ENCODE results near the gene PRMT3.

DNA sequence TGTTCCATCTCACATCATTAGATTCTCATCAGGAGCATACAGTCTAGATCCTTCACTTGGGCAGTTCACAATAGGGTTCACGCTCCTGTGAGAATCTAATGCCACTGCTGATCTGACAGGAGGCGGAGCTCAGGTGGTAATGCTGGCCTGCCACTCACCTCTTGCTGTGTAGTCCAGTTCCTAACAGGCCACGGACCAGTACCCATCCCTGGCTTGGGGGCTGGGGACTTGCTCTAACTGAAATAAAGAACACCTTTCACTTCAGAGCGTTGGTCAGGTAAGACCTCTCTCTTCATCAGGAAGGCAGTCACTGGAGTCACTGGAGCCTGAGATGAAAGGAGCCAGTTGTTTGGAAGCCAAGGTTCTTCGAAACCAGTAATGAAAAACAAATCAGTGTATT lies 41.7 kb downstream of the PRMT3 start:
- no peak for TF ChIP-seq RAD21 (IDR thresholded peaks at IDR 0.05; ENCODE audit: low read depth)
- no peak for TF ChIP-seq CEBPB (IDR thresholded peaks at IDR 0.05)
- no peak for TF ChIP-seq TEAD4 (IDR thresholded peaks at IDR 0.05)
- TF ChIP-seq, protein P1, sequence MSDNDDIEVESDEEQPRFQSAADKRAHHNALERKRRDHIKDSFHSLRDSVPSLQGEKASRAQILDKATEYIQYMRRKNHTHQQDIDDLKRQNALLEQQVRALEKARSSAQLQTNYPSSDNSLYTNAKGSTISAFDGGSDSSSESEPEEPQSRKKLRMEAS (IDR thresholded peaks at IDR 0.05): no peak
- TF ChIP-seq TAF1 (IDR thresholded peaks at IDR 0.05; ENCODE audit: low read depth): no peak
- no peak for TF ChIP-seq NFIC (IDR thresholded peaks at IDR 0.05)
- TF ChIP-seq ZBTB7A (IDR thresholded peaks at IDR 0.05; ENCODE audit: low read depth): no peak
- no peak for TF ChIP-seq TCF12 (IDR thresholded peaks at IDR 0.05; ENCODE audit: low read depth)
- TF ChIP-seq CREB1 (IDR thresholded peaks at IDR 0.05; ENCODE audit: low read depth): no peak
- TF ChIP-seq YY1 (IDR thresholded peaks at IDR 0.05; ENCODE audit: low read depth): no peak
- no peak for TF ChIP-seq EP300 (IDR thresholded peaks at IDR 0.05; ENCODE audit: borderline replicate concordance)

All from Ishikawa (cell line).